NCI-H69 (cell line): ENCODE data around the gene ATG4C.

ENCODE experiments used
- DNase-seq: peaks from one replicate; lab custom pipeline; 2025; lab: John Stamatoyannopoulos, UW

Gene ATG4C

GRCh38 chr1:62904856-62905225, 120.9 kb downstream of the ATG4C start:
- no peak for DNase-seq

- DNase-seq = peak; percentile 90
Measured at GRCh38 chr1:62905309-62905708, 121.4 kb downstream of the ATG4C start.

GRCh38 chr1:62905872-62906271, 121.9 kb downstream of the ATG4C start:
- no peak for DNase-seq

GRCh38 chr1:62906428-62906886, 122.5 kb downstream of the ATG4C start:
- DNase-seq = peak; percentile 38

- DNase-seq = peak; percentile 34
Measured at GRCh38 chr1:62908168-62908695, 124.3 kb downstream of the ATG4C start.

GRCh38 chr1:62912028-62912638, 128.2 kb downstream of the ATG4C start:
- peak; percentile 35 for DNase-seq
